T follicular helper cell (primary cell): ENCODE results near the gene ADAM21.
"Not testable (repeated sequence)": the region's sequence is repeated elsewhere in the genome, so short reads cannot be mapped to it uniquely, and the experiment has no call there.

Experiments
- DNase-seq: peaks from one replicate; pipeline ENCODE4 v3.0.0-alpha.2; 2020; ENCODE audit warnings: low read depth
- total RNA-seq, 2 experiments: gene quantifications; one replicate each; lab custom pipeline; 2026; lab: John Stamatoyannopoulos, UW

Gene ADAM21
- total RNA-seq: 0 to 0.30 reads per million in 2 experiments

DNA sequence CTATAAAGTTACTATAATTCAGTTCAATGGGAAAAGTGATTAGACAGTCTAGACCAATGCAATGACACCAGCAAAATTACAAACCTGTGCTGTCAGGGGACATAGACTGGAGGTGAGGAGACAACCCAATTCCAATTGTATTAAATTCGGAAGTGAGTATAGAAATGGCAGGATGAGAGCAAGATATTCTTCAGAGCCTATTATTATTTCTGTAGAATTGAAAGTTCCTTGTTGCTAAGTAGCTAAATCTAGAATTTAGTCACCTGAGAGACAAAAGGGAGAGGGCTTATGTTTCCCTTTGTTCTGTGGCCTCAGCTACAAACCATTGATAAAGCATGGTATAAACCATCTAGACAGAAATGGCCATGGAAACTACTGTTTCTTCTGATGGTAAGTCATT lies at the start of gene ADAM21:
ADAM21 (plus strand) TSS at position 301 of the 400 bp plus-strand sequence. CDS start 5,326 bp downstream, outside the sequence.
- no peak for DNase-seq

DNA sequence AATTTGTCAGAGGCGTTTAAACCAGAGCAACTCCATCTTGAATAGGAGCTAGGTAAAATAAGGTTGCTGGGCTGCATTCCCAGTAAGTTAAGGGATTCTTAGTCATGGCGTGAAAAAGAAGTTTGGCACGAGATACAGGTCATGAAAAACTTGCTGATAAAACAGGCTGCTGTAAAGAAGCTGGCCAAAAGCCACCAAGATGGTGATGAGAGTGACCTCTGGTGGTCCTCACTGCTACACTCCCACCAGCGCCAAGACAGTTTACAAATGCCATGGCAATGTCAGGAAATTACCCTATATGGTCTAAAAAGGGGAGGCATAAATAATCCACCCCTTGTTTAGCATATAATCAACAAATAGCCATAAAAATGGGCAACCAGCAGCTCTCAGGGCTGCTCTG lies 48.6 kb upstream of the ADAM21 start:
- DNase-seq: not testable (repeated sequence)

DNA sequence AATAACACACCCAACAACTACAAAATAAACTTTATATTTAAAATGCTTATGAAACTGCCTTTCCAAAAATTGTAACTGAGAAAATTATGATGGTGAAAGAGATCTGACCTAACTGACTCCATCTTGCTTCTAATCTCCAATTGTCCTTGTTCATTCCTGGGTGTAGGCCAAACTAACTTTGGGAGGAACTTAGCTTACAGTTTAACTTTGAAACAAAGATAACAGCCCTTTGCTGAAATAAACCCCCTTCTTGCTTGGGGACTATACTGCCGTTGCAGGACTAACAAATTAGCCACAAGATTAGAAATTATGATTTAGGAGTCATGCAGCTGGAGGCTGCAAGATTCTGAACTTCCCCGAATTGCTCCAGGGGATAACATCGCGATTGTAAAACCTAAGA lies 45.8 kb upstream of the ADAM21 start:
- DNase-seq: not testable (repeated sequence)

DNA sequence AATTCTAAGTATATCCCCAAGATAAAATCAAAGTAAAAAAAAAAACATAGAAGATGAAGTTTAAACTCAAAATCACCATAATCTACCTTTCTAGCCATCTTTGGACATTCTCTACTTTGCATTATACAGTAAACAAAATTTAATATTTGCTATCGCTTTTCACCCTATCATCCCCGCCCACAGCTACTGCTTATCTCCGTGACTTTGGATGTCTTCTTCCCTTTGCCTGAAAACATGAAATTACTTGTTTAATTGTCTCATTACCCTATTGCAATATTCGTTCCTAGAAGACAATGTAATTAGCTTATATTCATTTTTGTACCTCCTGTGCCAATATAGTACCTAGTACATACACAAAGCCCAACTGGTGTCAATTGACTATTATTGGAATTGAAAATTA lies 44.4 kb upstream of the ADAM21 start:
- DNase-seq: no peak

DNA sequence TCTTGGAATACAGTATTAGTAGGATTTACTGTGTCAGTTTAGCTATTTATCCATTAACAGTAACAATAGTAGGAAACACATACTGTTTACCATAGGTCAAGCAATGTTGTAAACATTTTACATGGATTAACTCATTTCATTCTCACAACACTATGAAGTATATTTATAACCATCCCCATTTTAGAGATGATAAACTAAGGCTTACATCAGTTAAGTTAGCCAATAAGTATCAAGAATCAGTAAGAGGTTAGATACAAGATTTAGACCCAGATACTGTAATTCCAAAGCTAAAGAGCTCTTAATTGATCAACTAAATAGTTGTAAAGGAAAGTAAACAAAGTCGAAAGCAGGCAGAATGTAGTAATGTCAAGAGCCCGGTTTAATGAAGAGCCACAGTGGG lies 36.2 kb upstream of the ADAM21 start:
- no peak for DNase-seq

DNA sequence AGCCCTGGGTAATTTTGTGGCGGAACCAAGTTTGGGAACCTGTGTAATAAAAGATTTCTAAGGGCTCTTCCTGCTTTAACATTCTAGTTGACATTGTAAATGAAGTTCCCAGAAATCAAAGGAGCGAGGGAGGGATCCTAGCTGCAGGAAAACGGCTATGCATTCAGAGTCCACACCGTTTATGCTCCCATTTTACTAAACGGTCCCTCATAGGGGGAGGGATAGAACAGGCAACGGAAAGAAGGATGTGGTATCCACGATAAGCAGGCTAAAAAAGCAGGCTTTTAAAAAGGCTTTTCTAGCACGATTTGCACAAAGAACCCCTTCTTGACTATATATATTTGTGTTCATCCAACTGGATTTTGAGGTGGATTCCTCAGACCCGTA lies 35.6 kb upstream of the ADAM21 start:
- DNase-seq: no peak

DNA sequence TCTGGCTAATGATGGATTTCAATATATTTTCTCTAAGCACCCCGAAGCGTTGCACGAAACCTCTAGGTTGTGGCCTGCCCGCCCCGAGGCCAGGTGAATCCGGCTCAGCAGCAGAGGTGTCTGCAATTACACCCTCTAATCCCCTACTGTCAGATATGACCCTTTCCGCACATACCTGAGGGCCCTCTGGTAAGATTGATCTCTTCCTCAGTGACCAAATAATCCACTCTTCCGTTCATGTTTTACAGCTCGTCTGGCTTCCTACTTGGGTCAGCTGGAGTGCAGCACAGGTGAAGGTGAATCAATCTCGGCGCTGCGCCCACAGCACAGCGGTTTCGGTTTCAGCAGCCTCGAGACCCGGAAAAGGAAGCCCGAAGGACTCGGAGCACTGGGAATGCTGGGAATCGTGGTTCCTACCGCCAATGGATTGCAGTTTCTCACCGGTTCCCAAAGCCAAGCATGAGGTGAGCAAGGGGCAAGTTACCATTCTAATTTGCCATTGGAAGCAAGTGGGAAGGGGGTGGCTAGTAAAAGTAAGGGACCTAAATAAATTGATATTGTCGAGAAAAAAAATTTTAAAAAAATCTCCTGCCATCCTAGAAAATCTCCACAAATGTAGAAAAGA lies 35.1 kb upstream of the ADAM21 start, which contains the start of gene SYNJ2BP:
SYNJ2BP (minus strand) TSS at position 366 of the 625 bp plus-strand sequence; CDS start at position 239, 127 bp downstream.
- DNase-seq: peak; percentile 38

DNA sequence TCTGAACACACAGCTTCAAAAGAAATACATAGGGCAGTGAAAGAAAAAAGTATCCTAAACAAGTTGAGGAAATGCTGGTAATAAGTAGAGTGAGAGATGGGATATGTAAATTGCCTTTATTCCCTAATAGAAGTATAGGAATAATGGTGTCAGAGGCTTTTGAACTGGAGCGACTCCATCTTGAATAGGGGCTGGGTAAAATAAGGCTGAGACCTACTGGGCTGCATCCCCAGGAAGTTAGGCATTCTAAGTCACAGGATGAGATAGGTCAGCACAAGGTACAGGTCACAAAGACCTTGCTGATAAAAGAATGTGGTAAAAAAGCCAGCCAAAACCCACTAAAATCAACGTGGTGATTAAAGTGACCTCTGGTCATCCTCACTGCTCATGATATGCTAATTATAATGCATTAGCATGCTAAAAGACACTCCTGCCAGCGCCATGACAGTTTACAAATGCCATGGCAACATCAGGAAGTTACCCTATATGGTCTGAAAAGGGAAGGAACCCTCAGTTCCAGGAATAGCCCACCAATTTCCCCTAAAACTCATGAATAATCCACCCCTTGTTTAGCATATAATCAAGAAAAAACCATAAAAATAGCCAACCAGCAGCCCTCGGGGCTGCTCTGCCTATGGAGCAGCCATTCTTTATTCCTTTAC lies 32.6 kb upstream of the ADAM21 start:
- DNase-seq: not testable (repeated sequence)

DNA sequence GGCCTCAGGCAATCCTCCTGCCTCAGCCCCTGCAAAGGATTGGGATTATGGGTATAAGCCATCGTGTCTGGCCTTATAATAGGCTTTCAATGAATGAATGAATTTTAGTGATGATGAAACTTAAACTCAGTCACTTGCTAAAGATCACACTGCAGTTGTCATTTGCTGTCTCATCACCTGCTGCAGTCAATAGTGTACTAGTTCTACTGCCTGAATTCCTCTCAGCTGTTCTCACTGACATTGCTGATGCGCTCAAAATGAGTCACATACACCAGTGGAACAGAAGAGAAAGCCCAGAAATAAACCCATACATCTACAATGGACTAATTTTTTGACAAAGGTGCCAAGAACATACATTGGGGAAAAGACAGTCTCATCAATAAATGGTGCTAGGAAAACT lies 29.4 kb upstream of the ADAM21 start:
- no peak for DNase-seq

DNA sequence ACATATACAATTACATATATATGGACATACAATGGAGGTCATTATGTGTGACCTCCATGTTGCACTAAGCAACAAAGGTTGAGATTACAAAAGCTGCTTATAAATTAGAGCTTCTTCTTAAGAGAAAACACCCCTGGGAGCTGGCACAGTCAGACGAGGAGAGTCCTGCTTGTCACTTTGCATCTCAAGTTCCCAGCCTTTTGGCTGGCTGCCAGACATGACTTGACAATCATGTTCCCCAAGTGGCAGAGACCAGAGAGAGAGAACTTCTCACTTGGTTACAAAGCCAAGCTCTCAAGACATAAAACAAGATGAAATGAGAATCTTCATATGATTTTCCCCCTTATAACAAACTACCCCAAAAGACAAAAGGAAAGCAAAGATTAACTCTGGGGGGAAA lies 26.6 kb upstream of the ADAM21 start:
- DNase-seq: no peak

DNA sequence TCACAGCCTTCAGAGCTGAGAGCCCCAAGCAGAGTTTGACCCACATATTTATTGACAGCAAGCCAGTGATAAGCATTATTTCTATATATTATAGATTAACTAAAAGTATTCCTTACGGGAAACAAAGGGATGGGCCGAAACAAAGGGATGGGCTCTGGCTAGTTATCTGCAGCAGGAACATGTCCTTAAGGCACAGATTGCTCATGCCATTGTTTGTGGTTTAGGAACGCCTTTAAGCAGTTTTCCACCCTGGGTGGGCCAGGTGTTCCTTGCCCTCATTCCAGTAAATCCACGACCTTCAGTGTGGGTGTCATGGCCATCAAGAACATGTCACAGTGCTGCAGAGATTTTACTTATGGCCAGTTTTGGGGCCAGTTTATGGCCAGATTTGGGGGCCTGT lies 25.4 kb upstream of the ADAM21 start:
- not testable (repeated sequence) for DNase-seq

DNA sequence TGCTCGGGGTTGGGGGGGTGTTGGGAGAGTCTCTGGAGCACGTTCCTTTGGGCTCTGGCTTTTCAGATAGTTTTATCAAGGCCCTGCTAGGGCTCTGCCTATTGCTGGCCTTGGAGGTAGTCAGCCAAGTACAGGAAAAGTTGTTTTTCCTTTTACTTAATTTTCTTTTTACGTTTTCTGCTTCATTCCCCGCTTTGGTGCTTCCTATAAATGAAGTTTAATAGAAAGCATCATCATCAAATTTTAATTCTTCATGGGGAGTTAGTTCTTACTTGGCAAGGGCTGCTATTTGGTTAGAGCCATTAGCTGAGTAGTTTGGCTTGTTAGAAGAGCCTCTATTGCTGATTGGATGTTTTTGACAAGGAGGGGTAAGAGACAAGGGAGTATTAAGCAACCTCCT lies 15.1 kb upstream of the ADAM21 start:
- no peak for DNase-seq

DNA sequence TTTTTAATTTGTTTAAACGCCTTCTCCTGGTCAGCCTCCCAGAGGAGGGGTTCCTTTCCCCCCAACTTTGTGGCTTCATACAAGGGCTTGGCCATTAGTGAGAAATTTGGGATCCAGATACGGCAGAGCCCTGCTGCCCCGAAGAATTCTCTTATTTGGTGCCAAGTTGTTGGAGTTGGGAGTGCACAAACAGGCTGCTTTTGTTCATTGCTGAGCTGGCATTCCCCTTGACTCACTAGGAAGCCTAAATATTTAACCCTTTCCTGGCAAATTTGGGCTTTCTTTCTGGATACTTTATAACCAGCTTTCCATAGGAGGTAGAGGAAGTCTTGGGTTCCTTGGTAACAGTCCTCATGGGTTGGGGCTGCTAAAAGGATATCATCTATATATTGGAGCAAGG lies 10.3 kb upstream of the ADAM21 start:
- DNase-seq: no peak

DNA sequence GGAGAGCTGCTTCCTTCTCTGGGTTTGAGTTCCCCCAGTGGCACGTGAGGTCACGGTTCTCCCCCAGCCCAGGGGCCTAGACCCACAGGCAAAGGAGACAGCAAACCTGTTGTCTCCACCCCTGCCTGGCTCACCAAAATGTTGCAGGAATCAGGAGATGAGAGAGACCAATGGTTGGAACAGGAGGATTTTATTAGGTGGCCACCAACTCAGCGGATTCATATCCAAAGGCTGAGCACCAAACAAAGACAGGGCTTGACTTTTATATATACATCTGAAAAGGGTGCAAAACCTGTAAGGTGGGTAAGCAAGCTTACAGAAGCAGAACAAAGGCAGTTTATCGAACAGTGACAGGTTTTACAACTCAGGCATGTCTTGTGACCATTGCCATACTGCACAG lies 9.2 kb upstream of the ADAM21 start:
- DNase-seq: no peak

DNA sequence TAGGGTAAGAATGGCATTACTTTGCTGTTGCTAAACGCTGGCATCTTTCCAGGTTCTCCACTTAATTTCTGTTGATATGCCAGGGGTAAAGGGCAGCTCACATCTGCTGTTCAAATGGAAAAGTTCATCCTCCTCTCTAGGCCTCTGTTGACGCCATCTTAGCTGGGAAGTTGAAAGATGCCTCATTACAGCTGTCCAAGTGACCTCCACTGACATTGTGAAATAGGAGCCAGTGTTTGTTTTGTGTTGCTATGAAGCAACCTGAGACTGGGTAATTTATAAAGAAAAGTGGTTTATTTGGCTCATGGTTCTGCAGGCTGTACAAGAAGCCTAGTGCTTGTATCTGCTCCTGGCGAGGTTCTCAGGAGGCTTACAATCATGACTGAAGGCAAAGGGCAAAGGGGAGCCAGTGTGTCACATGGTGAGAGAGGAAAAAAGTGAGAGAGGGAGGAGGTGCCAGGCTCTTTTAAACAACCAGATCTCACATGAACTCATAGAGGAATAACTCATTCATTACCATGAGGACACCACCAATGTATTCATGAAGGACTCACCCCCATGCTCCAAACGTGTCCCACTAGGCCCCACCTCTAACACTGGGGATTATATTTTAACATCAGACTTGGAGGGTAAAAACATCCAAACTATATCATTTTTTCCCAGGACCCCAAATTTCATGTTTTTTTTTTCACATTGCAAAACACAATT lies 3.2 kb upstream of the ADAM21 start:
- DNase-seq: no peak

DNA sequence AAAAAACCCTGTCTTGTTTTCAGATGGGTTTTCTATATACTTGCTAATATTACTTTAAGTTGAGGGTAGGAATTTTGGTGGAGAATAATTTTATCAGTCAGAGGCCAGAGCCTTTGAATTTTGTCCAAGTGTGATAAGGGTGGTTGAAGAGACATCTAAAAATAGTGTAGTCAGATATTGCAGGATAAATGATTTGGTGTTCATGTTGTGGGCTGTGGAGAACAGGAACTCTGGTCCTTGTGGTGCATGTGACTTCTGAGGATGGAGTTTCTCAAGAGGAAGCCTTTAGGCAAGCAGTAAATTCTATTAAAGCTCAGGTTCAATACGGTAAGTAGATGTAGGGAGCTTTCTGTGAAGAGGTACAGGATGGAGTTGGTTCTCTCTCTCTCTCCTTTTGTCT lies 2.8 kb downstream of the ADAM21 start:
- DNase-seq: no peak

DNA sequence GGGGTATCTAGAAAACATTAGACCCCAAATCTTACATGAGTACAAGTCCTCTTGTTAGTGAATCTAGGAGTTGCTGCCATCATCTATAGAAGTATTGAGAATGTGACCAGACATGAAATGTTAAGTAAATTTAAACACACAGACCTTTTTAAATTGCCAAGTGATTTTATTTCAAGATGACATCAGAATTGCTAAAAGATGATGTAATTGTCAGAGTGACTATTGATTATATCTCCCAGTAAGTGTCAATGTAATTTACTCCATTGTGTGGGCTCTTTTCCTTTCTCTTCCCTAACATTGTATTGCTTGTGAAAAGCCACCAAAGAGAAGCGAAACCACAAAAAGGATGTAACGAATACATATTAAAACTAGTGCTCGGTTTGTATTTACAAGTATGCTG lies 16.8 kb downstream of the ADAM21 start:
- no peak for DNase-seq

DNA sequence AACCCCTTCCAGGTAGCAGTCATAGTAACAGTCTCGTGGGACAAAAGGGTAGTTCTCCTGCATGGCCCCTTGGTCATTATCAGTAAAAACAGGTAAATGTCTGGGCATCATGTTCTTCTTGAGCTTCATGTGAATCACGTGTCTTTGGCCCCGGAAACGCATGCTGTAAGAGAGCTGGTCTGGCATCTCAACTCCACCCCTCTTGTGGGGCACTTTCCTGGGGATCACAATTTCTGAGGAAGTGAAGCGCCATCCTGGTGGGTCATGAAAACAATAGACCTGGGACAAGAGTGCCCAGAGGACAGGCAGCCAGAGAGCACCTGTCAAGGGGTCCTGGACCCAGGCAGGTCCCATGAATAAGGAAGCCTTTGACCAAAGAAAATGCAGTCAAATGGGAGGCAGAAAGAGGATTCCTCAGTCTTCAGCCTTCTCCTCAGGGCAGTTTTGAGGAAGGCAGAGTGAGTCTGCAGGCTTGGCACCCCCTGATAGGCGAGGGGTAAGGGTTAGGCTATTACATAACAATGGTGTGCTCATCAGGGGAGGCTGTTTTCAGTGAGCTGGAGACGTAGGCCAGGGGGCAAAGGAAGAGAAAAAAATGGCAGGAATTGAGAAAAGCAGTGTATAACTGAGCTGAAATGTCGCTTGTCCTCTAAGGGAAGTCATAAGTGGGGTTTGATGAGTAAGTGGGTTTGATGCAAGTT lies 19.0 kb downstream of the ADAM21 start:
- not testable (repeated sequence) for DNase-seq

DNA sequence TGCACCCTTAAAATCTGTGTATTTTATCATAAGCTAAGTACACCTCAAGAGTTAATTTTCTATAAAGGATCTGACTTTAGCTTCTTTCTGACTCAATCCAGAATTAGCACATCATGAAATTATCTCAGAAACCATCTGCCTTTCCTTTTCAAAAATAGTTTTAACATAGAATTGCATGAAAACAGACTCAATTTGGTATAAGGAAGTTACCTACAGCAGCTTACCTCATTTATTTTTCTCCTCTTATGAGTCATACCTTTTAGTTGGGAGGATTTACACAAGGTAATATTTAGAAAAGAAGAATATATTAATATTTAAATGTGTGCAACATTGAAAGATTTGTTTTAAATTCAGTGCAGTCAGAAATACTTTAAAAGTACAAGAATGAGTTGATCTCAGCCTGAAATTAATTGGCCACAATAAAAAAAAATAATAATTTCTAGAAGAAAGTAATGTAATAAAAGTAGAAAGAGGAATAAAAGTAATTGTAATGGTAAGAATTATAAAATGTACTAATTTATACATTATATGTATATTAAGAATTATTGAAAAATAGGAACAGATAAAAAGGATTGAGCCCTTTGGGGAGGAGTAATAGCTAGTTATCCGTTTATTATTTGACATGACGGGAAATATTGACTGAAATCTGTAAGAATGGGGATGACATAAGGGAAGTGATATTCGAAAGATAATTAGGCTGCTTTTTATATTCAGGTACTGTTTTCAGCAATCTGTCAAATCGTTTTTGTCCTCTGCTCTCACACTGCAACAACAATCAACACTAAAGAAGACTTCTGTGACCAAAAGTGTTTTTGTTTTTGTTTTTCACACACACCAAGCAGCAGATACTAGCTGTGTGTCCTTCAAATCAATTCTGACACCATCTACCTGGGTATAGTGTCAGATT lies 20.5 kb downstream of the ADAM21 start:
- no peak for DNase-seq

DNA sequence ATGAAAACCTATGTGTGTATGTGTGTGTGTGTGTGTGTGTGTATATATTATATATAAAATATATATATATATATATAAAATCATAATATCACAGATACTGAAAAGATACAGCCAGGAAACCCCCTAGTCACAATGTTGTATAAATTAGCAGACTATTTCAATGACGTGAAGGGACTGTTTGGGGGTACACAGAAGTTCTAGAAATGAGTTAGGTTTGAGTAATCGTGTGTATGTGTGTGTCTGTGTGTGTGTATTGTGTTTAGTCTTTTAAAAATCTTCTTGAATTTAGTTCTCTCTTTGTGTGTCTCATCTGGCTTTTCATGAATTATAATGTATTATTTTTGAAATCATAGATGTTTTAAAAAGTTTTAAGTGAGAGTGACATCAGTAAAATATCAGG lies 21.9 kb downstream of the ADAM21 start:
- no peak for DNase-seq

DNA sequence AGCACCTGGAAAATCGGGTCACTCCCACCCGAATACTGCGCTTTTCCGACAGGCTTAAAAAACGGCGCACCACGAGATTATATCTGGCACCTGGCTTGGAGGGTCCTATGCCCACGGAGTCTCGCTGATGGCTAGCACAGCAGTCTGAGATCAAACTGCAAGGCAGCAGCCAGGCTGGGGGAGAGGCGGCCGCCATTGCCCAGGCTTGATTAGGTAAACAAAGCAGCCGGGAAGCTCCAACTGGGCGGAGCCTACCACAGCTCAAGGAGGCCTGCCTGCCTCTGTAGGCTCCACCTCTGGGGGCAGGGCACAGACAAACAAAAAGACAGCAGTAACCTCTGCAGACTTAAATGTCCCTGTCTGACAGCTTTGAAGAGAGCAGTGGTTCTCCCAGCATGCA lies 23.5 kb downstream of the ADAM21 start:
- DNase-seq: not testable (repeated sequence)
